Right ventricle myocardium inferior (tissue), 1 donor: ENCODE results near the gene SCUBE3. TPM values are rescaled to one million over a fixed set of nuclear protein-coding genes. Genes with fewer than 3 reads are reported as not detected.

Source experiments
- ATAC-seq: fragments of 200-7000 bp; cut with Tn5 transposase; one replicate; pipeline ENCODE4 v1.9.1; 2020; ENCODE audit warnings: mild to moderate bottlenecking, moderate library complexity
- DNase-seq: peaks from one replicate; pipeline ENCODE4 v3.0.0; 2021; ENCODE audit errors: missing footprints
- intact Hi-C: fragments of 100-400 bp; cut with DNase I; formaldehyde crosslinking; loops from one replicate; pipeline ENCODE4 v1.11.0; 2022
- total RNA-seq: library from RNA; stranded (reverse); fragmentation: NEBNext Ultra II Directional; extraction: Animal tissue kit (Norgen Biotek cat#: 25700); gene quantifications from one replicate; pipeline ENCODE4 v1.2.1, GENCODE V29; 2021
- donor health status: DM: no; HTN: yes; CAD: no; lungs with severe emphysema.

SCUBE3 gene
- total RNA-seq, 1 donor from 2014 or later = 10.3 TPM

GRCh38 chr6:35178932-35179832 lies 34.6 kb upstream of the SCUBE3 start:
- intact Hi-C loops = no loop called here
- DNase-seq (no peak), ATAC-seq (no peak)

DNA sequence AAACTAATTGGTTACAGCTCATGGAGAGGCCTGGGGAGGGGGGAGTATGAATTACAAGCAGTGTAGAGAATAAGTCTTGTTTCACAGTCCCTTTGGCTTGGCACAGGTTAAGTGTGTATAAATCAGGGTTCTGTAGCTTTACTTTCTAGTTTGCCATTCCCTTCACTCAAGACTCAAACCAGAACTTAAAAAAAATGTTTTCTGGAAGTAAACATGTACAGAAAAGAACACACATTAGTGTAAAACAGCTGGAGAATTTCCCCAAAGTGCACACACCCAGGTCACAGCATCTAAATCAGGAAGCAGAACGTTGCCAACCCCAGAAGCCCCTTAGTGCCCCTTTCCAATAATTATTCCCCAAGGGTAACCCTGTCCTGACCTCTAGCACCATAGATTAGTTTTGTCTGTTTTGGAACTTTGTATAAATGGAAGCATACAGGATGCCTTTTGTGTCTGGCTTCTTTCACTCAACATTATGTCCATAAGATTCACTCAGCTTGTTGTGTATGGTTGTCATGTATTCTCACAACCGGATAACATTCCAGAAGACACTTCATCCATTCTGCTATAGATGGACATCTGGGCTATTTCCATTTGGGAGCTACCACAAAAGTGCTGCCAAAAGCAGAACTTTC lies 33.7 kb upstream of the SCUBE3 start:
- intact Hi-C loops = no loop called here
- DNase-seq (no peak), ATAC-seq (no peak)

- ATAC-seq = no peak
- intact Hi-C loops = no loop called here
- no peak for DNase-seq
Measured at GRCh38 chr6:35181308-35181932, 32.3 kb upstream of the SCUBE3 start.

- intact Hi-C loops = no loop called here
- DNase-seq = peak; percentile 86
Measured at GRCh38 chr6:35181933-35182612, 31.7 kb upstream of the SCUBE3 start.

GRCh38 chr6:35183281-35183680 lies 30.5 kb upstream of the SCUBE3 start:
- intact Hi-C loops = no loop called here
- no peak for DNase-seq
- ATAC-seq = peak; percentile 38

More at GRCh38 chr6:35181933-35182612, 31.7 kb upstream of the SCUBE3 start:
- peak; percentile 43 for ATAC-seq

GRCh38 chr6:35183935-35184334 lies 29.8 kb upstream of the SCUBE3 start:
- ATAC-seq = no peak
- no peak for DNase-seq
- intact Hi-C loops = no loop called here

DNA sequence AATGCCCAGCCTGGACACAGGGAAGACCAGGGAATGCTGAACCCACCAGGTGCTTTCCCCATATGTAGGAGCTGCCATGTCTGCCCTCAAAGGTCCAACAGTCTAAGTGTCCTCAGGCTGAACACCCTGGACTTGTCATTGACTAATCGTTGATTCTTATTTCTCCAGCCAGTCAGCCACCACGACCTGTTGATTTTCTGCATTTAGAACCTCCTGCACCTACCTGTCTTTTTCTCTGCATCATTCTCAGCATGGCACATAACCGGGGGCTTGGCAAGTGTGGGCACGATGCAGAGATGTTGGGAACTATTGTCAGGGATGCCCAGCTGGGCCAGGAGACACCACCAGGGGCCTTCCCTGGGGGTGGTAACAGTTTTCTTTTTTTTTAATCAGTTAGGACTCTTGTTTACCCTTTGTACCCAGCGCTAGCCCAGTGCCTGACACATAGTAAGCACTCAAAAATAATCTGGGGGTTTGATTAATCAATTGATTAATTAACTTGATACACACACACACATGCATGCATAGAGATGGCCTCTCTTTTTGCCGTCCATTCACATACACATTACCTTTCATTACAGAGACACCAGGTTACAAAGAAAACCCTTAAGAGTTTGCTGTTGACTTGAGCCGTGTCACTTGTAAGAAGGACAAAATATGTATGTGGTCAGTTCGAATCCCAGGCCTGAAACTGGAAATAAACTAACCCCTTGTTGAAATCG lies 29.0 kb upstream of the SCUBE3 start:
- ATAC-seq = no peak
- intact Hi-C loops = no loop called here
- no peak for DNase-seq

DNA sequence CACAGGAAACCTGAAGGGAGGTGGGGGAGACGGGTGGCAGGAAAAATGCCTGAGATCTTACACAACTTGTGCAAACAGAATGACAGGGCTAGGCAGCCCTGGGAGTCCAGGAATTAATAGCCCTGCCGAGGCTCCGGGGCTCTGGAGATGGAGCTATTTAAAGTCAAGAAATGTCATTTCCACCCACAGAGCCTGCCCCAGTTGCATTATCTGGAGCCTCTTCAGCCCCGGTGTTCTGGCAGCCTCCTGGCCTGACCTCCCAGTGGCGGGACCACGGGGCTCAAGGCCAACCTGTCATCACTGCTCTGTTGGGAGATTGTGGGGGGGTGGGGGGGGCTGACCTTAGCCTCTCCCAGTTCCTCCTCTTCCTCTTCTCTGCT lies 28.5 kb upstream of the SCUBE3 start:
- ATAC-seq = peak; percentile 57
- peak; percentile 66 for DNase-seq
- intact Hi-C loops = no loop called here

DNA sequence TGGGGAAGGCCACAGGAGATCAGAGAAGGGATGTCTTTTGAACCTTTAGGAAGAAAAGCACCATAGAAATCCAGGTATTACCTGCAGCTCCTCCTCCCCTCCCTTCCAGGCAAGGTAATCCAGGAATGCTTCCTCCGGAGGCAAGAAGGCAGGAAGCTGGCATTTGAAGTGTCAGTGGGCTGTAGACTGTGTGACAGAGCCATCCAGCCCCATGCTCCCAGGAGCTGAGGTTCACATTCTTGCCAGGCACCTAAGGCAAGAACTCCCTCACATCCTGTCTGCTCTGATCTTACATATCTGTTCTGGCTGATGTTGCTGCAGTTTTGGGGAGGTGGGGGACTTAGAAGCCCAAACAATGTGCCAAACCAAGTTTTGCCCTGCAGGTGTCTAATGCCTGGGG lies 27.8 kb upstream of the SCUBE3 start:
- intact Hi-C loops = no loop called here
- ATAC-seq (no peak), DNase-seq (no peak)

DNA sequence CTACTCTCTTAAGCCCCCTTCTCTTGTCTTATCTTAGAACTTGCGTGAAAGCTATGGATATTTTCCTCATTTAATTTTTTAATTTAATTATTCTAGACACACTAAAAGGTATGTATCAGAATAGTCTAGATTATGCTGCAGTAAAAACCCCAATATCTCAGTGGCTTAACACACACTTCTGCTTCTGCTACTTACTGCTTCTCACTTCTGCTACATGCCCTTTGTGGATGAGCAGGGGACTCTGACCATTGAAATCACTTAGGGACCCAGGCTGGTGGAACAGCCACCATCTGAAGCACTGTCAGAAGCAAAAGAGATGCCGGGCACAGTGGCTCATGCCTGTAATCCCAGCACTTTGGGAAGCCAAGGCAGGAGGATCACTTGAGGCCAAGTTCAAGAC lies 27.2 kb upstream of the SCUBE3 start:
- intact Hi-C loops = no loop called here
- ATAC-seq (no peak), DNase-seq (no peak)

GRCh38 chr6:35188886-35189285 lies 24.9 kb upstream of the SCUBE3 start:
- ATAC-seq = no peak
- intact Hi-C loops = no loop called here
- DNase-seq = no peak

DNA sequence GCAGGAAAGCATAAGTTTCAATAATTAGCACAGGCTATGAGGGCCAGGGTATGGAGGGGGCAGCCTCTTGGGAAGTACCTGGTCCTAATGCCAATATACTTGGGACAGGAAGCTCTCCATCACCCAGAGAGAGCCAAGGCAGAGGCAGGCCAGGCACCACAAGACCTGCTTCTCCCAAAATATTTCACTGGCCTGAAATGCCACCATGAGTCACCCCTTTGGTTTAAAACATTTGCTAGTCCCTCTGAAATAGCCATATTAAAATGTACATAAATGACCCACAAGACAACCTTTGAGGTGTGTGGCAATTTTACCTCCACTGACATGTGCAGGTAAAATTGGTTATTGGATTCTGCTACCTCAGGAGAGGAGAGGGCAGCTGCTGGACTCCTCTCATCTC lies 23.4 kb upstream of the SCUBE3 start:
- intact Hi-C loops = no loop called here
- DNase-seq (no peak), ATAC-seq (no peak)

GRCh38 chr6:35191889-35192288 lies 21.9 kb upstream of the SCUBE3 start:
- DNase-seq (no peak), ATAC-seq (no peak)
- intact Hi-C loops = no loop called here

- no peak for DNase-seq
- intact Hi-C loops = no loop called here
Measured at GRCh38 chr6:35192301-35192860, 21.4 kb upstream of the SCUBE3 start.

DNA sequence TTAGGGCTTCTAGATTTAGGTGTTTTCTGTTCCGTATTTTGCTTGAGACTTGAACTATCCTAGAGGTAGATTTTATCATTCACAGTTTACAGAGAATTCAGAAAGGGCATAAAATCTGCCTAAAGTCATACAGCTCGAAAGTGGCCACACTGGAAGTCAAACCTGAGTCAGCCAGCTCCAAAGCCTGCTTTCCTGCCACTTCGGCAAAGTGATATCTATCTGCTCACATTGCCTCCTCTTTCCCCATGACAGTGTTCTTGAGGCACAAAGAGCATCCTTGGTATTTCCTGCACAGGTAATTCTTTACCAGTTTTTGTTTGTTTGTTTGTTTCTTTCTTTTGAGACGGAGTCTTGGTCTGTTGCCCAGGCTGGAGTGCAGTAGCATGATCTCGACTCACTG lies 19.4 kb upstream of the SCUBE3 start:
- DNase-seq = no peak
- intact Hi-C loops = no loop called here
- no peak for ATAC-seq

More at GRCh38 chr6:35192301-35192860, 21.4 kb upstream of the SCUBE3 start:
- ATAC-seq = no peak

DNA sequence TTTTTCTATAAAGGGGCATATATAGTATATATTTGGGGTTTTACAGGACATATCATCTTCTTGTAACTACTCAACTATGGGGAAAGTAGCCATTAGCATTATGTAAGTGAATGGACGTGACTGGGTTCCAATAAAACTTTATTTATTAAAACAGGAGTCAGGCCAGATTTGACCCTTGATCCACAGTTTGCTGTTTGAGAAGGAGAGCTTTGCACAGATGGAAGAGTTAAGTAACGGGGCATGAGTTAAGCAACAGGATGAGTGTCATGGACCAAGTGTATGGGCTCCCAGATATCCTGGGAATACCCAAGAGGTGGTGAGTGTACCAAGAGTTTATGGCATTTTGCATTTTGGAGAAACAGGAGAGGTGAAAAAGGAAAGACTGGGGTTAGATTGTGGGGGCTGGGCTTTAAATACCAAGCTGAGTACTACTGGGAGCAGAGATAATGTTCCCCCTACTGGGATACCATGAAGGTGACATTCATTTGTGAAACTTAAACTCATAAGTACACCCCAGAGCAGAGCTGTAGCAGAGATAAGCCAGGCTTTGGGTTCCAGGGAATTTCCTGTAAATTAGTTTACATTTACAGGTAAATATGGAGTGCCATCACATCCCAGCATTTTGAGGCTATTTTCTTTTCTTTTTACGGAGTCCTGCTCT lies 18.5 kb upstream of the SCUBE3 start:
- ATAC-seq (no peak), DNase-seq (no peak)
- intact Hi-C loops = no loop called here

- ATAC-seq (no peak), DNase-seq (no peak)
- intact Hi-C loops = no loop called here
Measured at GRCh38 chr6:35197196-35197595, 16.6 kb upstream of the SCUBE3 start.

DNA sequence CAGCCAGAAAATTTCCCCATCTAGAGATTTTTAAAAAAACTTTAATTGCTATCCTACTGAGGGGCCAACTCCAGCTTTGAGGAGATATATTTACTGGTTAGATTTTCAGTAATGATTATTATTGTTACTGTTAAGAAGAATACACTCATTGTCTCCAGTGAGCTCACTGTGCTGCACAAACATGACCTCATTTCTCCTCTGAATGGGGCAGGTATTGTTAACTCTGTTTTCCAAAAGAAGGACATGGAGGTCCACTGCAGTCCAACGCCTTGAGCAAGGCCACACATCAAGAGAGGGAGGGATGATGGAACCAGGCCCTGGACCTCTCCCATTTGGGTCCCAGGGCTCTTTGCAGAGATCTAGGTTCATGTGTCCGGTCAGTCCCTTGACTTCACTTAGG lies 13.9 kb upstream of the SCUBE3 start:
- intact Hi-C loops = loop anchor here (5.0 kb wide), 2 partner anchors 33 to 213 kb away; no protein-coding TSS in a partner anchor
- ATAC-seq (no peak), DNase-seq (no peak)
